HepG2 (cell line): ENCODE results near the gene CUL7. TPM values are rescaled to one million over a fixed set of nuclear protein-coding genes. Genes with fewer than 3 reads are reported as not detected.

Experiments used
- CC2D1A ChIP-seq: sonication (generic); formaldehyde crosslinking; IDR thresholded peaks from 2 replicates; pipeline ENCODE4 v1.8.1; 2023; ENCODE audit warnings: mild to moderate bottlenecking, missing genetic modification reagents
- ELF1 ChIP-seq: sonication (generic); formaldehyde crosslinking; IDR thresholded peaks from 2 replicates; pipeline ENCODE4 v1.4.0; 2020; ENCODE audit warnings: missing genetic modification reagents
- FOSL2 ChIP-seq: sonication (generic); formaldehyde crosslinking; IDR thresholded peaks from 2 replicates; pipeline ENCODE4 v1.4.0; 2020; ENCODE audit warnings: missing genetic modification reagents
- JUN ChIP-seq: sonication (generic); formaldehyde crosslinking; IDR thresholded peaks from 2 replicates; pipeline ENCODE4 v1.4.0; 2020; ENCODE audit warnings: mild to moderate bottlenecking, missing genetic modification reagents
- SCMH1 ChIP-seq: sonication (generic); formaldehyde crosslinking; IDR thresholded peaks from 2 replicates; pipeline ENCODE4 v1.9.0; 2021; ENCODE audit warnings: missing genetic modification reagents, mild to moderate bottlenecking, borderline replicate concordance
- SIX1 ChIP-seq: sonication (generic); formaldehyde crosslinking; IDR thresholded peaks from 2 replicates; pipeline ENCODE4 v1.4.0; 2020; ENCODE audit warnings: missing genetic modification reagents, borderline replicate concordance
- TAF1 ChIP-seq: sonication (generic); formaldehyde crosslinking; IDR thresholded peaks from 2 replicates; pipeline ENCODE4 v1.4.0; 2020; ENCODE audit warnings: missing genetic modification reagents
- TAF15 ChIP-seq: fragments of 200-400 bp; formaldehyde crosslinking; IDR thresholded peaks from one replicate; pipeline ENCODE4 v1.6.1; 2018; ENCODE audit warnings: mild to moderate bottlenecking, low read depth, low read length; ENCODE audit not compliant: poor library complexity, severe bottlenecking
- ZBTB1 ChIP-seq: sonication (generic); formaldehyde crosslinking; IDR thresholded peaks from 2 replicates; pipeline ENCODE4 v1.4.0; 2020; ENCODE audit warnings: missing genetic modification reagents, borderline replicate concordance
- ZBTB7A ChIP-seq: sonication (generic); formaldehyde crosslinking; IDR thresholded peaks from 2 replicates; pipeline ENCODE4 v1.8.0; 2022; ENCODE audit warnings: mild to moderate bottlenecking, missing genetic modification reagents
- ZBTB7B ChIP-seq: sonication (generic); formaldehyde crosslinking; IDR thresholded peaks from 2 replicates; pipeline ENCODE4 v1.4.0; 2020; ENCODE audit warnings: missing genetic modification reagents
- ZFP36L1 ChIP-seq: sonication (generic); formaldehyde crosslinking; IDR thresholded peaks from 2 replicates; pipeline ENCODE4 v1.8.0; 2022; ENCODE audit warnings: mild to moderate bottlenecking, missing genetic modification reagents, moderate library complexity
- ZNF12 ChIP-seq: sonication (generic); formaldehyde crosslinking; IDR thresholded peaks from 2 replicates; pipeline ENCODE4 v1.5.0; 2020; ENCODE audit warnings: missing genetic modification reagents
- ZNF30 ChIP-seq: sonication (generic); formaldehyde crosslinking; IDR thresholded peaks from 2 replicates; pipeline ENCODE4 v1.5.0; 2020; ENCODE audit warnings: mild to moderate bottlenecking, missing genetic modification reagents
- ZNF382 ChIP-seq: sonication (generic); formaldehyde crosslinking; IDR thresholded peaks from 2 replicates; pipeline ENCODE4 v1.5.0; 2020; ENCODE audit warnings: missing genetic modification reagents, mild to moderate bottlenecking, borderline replicate concordance
- ZNF44 ChIP-seq: sonication (generic); formaldehyde crosslinking; IDR thresholded peaks from 2 replicates; pipeline ENCODE4 v1.5.1; 2020; ENCODE audit warnings: mild to moderate bottlenecking, missing genetic modification reagents
- ZNF501 ChIP-seq: sonication (generic); formaldehyde crosslinking; IDR thresholded peaks from 2 replicates; pipeline ENCODE4 v1.5.1; 2020; ENCODE audit warnings: mild to moderate bottlenecking, moderate library complexity, missing genetic modification reagents
- ZNF572 ChIP-seq: sonication (generic); formaldehyde crosslinking; IDR thresholded peaks from 2 replicates; pipeline ENCODE4 v1.5.1; 2020; ENCODE audit warnings: mild to moderate bottlenecking, missing genetic modification reagents
- ZNF614 ChIP-seq: IDR thresholded peaks from 2 replicates; pipeline ENCODE4 v1.6.1; 2018; ENCODE audit warnings: missing biosample characterization, missing genetic modification reagents, inconsistent platforms, borderline replicate concordance
- ZNF772 ChIP-seq: sonication (generic); formaldehyde crosslinking; IDR thresholded peaks from 2 replicates; pipeline ENCODE4 v1.5.0; 2020; ENCODE audit warnings: mild to moderate bottlenecking, missing genetic modification reagents
- ZNF780A ChIP-seq: sonication (generic); formaldehyde crosslinking; IDR thresholded peaks from 2 replicates; pipeline ENCODE4 v1.8.0; 2022; ENCODE audit warnings: mild to moderate bottlenecking, missing genetic modification reagents, moderate library complexity
- ZNF879 ChIP-seq: sonication (generic); formaldehyde crosslinking; IDR thresholded peaks from 2 replicates; pipeline ENCODE4 v1.8.1; 2023; ENCODE audit warnings: missing genetic modification reagents
- ZNF883 ChIP-seq: sonication (generic); formaldehyde crosslinking; IDR thresholded peaks from 2 replicates; pipeline ENCODE4 v1.5.1; 2020; ENCODE audit warnings: mild to moderate bottlenecking, missing genetic modification reagents; ENCODE audit errors: not compliant biosample characterization
- polyA plus RNA-seq, 8 experiments: library from polyadenylated mRNA; depleted of rRNA in 3 of 8; stranded (reverse) in 7 of 8; unstranded in 1 of 8; fragments of >200 nt; fragmentation: Illumina TruSeq in 4 of 8; extraction: Trizol in 4 of 8; gene quantifications; 2 replicates each; pipeline versions ENCODE4 v1.2.1 to v1.2.3, GENCODE V29; 2011 to 2016; ENCODE audit warnings: low read depth in 4 of 8, missing spikeins in 1 of 8, mixed read lengths in 1 of 8; ENCODE audit not compliant: insufficient read depth in 1 of 8
- total RNA-seq, 5 experiments: library from RNA; depleted of rRNA; stranded (reverse); fragments of >200 nt; fragmentation: Illumina TruSeq; extraction: Trizol; gene quantifications; 2 replicates each; pipeline ENCODE4 v1.2.3, GENCODE V29; 2016; ENCODE audit warnings: low read depth in 1 of 5
- TF ChIP-seq, protein P1 (sequence below), 2 experiments: sonication (generic) in 1 of 2; formaldehyde crosslinking in 1 of 2; IDR thresholded peaks; 2 replicates each; pipeline versions ENCODE4 v1.5.1 to v1.6.1; 2011 to 2020; ENCODE audit warnings: borderline replicate concordance in 1 of 2, low read depth in 1 of 2, low read length in 1 of 2, mild to moderate bottlenecking in 1 of 2, missing genetic modification reagents in 1 of 2, moderate library complexity in 1 of 2
- TF ChIP-seq, protein P2 (sequence below): IDR thresholded peaks from 2 replicates; pipeline ENCODE4 v1.6.1; 2016
- TF ChIP-seq, protein P3 (sequence below): sonication (generic); formaldehyde crosslinking; conservative IDR thresholded peaks from 2 replicates; pipeline ENCODE4 v1.8.1; 2023; ENCODE audit warnings: missing genetic modification reagents

The CUL7 gene
- total and polyA plus RNA-seq, 2 of the 13 experiments (the other 11 are each of a cell fraction or from before 2014, with no cell fraction given), result 32.0 to 60.7 TPM

DNA sequence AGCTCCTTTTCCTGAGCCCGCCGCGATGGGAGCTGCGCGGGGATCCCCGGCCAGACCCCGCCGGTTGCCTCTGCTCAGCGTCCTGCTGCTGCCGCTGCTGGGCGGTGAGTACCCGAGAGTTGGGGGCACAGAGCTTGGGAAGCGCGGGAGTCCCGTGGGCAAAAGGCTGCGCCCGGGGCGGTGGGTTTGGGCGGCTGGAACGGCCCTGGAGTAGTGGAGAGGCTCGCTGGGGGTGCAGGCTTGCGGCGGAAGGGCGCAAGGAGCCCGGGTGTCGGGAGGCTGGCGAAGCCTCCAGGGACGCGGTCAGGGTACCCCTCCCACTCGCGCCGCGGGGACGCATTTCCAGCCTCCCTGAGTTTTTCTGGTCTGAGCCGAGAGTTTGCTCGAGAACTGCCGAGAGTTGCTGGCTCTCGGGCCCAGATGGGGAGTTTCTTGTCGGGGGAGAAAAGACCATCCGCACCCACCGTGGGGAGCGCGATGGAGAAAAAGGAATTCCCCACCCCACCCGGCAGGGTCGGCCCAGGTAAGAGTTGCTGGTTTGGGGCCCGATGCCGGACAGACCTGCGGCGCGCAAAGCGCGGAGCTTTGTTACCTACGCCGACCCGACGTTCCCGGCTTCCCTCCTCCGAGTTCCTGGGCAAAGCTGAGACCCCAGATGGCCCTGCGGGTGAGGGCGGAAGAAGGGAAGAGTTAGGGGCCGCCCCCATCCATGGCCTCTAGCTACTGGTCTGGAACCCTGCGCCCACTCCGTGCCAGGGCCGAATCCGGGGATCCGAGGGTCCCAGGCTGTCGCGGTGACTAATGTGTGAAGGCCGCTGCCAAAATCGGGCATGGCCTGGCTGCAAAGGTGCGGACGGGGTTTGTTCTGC is 23.0 kb upstream of the CUL7 start (continued):
- TF ChIP-seq, protein P1, sequence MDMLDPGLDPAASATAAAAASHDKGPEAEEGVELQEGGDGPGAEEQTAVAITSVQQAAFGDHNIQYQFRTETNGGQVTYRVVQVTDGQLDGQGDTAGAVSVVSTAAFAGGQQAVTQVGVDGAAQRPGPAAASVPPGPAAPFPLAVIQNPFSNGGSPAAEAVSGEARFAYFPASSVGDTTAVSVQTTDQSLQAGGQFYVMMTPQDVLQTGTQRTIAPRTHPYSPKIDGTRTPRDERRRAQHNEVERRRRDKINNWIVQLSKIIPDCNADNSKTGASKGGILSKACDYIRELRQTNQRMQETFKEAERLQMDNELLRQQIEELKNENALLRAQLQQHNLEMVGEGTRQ (IDR thresholded peaks at IDR 0.05; ENCODE audit: low read depth, low read length), result no peak
- TF ChIP-seq, protein P1 (CRISPR knock-in tag; IDR thresholded peaks at IDR 0.05; ENCODE audit: borderline replicate concordance), result no peak
- TF ChIP-seq SIX1 (CRISPR knock-in tag) (no peak), ELF1 (CRISPR knock-in tag) (peak; percentile 58), ZBTB1 (no peak), ZNF572 (CRISPR knock-in tag) (peak; percentile 35; the same call in 1 of the 2 replicates), ZNF30 (0 out of 2 replicates have a peak, but pooled peaks have one; percentile 25), ZNF879 (CRISPR knock-in tag) (no peak), ZNF12 (CRISPR knock-in tag) (no peak; the same call in 1 of the 2 replicates), JUN (CRISPR knock-in tag) (no peak), ZNF883 (CRISPR knock-in tag) (no peak), ZNF772 (CRISPR knock-in tag) (peak; percentile 74), ZNF614 (no peak), TAF15 (peak; percentile 88), FOSL2 (CRISPR knock-in tag) (peak; percentile 71), ZBTB7B (CRISPR knock-in tag) (peak; percentile 70; the same call in 1 of the 2 replicates), SCMH1 (CRISPR knock-in tag) (no peak), CC2D1A (CRISPR knock-in tag) (no peak), ZNF780A (no peak), ZFP36L1 (CRISPR knock-in tag) (no peak), ZBTB7A (CRISPR knock-in tag) (no peak; the same call in 1 of the 2 replicates), ZNF44 (CRISPR knock-in tag) (peak; percentile 84; the same call in 1 of the 2 replicates), TAF1 (CRISPR knock-in tag) (peak; percentile 40; the same call in 1 of the 2 replicates), ZNF501 (peak; percentile 64), ZNF382 (CRISPR knock-in tag) (no peak)
- TF ChIP-seq, protein P2, sequence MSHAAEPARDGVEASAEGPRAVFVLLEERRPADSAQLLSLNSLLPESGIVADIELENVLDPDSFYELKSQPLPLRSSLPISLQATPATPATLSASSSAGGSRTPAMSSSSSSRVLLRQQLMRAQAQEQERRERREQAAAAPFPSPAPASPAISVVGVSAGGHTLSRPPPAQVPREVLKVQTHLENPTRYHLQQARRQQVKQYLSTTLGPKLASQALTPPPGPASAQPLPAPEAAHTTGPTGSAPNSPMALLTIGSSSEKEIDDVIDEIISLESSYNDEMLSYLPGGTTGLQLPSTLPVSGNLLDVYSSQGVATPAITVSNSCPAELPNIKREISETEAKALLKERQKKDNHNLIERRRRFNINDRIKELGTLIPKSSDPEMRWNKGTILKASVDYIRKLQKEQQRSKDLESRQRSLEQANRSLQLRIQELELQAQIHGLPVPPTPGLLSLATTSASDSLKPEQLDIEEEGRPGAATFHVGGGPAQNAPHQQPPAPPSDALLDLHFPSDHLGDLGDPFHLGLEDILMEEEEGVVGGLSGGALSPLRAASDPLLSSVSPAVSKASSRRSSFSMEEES, result no peak
- TF ChIP-seq, protein P3, sequence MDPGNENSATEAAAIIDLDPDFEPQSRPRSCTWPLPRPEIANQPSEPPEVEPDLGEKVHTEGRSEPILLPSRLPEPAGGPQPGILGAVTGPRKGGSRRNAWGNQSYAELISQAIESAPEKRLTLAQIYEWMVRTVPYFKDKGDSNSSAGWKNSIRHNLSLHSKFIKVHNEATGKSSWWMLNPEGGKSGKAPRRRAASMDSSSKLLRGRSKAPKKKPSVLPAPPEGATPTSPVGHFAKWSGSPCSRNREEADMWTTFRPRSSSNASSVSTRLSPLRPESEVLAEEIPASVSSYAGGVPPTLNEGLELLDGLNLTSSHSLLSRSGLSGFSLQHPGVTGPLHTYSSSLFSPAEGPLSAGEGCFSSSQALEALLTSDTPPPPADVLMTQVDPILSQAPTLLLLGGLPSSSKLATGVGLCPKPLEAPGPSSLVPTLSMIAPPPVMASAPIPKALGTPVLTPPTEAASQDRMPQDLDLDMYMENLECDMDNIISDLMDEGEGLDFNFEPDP (CRISPR knock-in tag), result no peak
